ENCODE data around the gene IRF1. TPM values are rescaled to one million over a fixed set of nuclear protein-coding genes. Genes with fewer than 3 reads are reported as not detected.

The IRF1 gene
- total RNA-seq (2021; ENCODE audit: unreplicated experiment), result 30.1 TPM
- 16.5 and 26.0 TPM in 2 replicates for polyA plus RNA-seq (2012)
- percentile 78 among the genes with signal in this experiment for Bru-seq, nascent RNA
- BruChase-seq, experiment 1, labeled RNA remaining after a 6-hour chase, result percentile 64 among the genes with signal in this experiment
- percentile 76 among the genes with signal in this experiment for BruChase-seq, experiment 2, labeled RNA remaining after a 2-hour chase
- long read RNA-seq, transcript IRF1-201 (10 exons, 3,579 nt), result major isoform, 20 of 26 reads
- long read RNA-seq, partial matches to known transcripts, result 4 of 26 reads
- long read RNA-seq, other reads (novel, unspliced or antisense), result 2 of 26 reads

- no peaks in the 10 kb centered on the region for H3K27me3 ChIP-seq (ENCODE audit: insufficient read depth, low read length)
- POLR2A ChIA-PET, result interaction anchor here (0.7 to 2.1 kb wide), 19 partner anchors 7 to 121 kb away, joined by 3 to 33 read pairs (median 5); partner anchors contain the start of gene SLC22A5
- ATAC-seq (peak; percentile 92), DNase-seq (ENCODE audit: low read depth, low spot score) (peak; percentile 87)
- RAD21 ChIA-PET (ENCODE audit: low non-redundant PET in 1 of 2, low total read pairs in 2 of 2, uncharacterized antibody in 2 of 2, unreplicated experiment in 2 of 2), result interaction anchor here (0.9 to 1.8 kb wide), 3 partner anchors 11 to 103 kb away, joined by 3 to 7 read pairs (median 4); no protein-coding TSS in a partner anchor
- TSS peak; percentile 93 for BruUV-seq (replicated peaks)
- no peaks in the 10 kb centered on the region for H3K9me3 ChIP-seq (ENCODE audit: control insufficient read depth in 1 of 2, insufficient read depth in 1 of 2, low read depth in 1 of 2, low read length in 2 of 2)
- peak within 1 kb of the TSS; percentile 83 for H3K9ac ChIP-seq (ENCODE audit: low read length)
- H2AFZ ChIP-seq (ENCODE audit: low read depth, low read length, poor library complexity, severe bottlenecking), result no peak within 1 kb of the TSS
- CTCF ChIA-PET, result interaction anchor here (0.7 to 2.0 kb wide), 3 partner anchors 10 to 64 kb away, joined by 3 to 8 read pairs (median 5); no protein-coding TSS in a partner anchor
- H4K20me1 ChIP-seq (ENCODE audit: insufficient read depth), result no peaks in the 10 kb centered on the region
- H3K9me2 ChIP-seq (ENCODE audit: insufficient read depth), result no peaks in the 10 kb centered on the region
- peak within 1 kb of the TSS; percentile 96 for H3K27ac ChIP-seq (ENCODE audit: low read depth, low read length)
- H3K4me2 ChIP-seq (ENCODE audit: low read length), result peak within 1 kb of the TSS; percentile 97
- peaks cover 21 to 38% of the 10 kb centered on the region in 2 experiments for H3K4me1 ChIP-seq (ENCODE audit: control insufficient read depth in 1 of 2, insufficient read depth in 2 of 2, low read length in 2 of 2)
- peaks cover 26% of the 10 kb centered on the region for H3K79me2 ChIP-seq (ENCODE audit: insufficient read depth, low read length)
- intact Hi-C loops (cut with micrococcal nuclease), result loop anchor here (10.0 kb wide), 1 partner anchor 196 kb away; the partner anchor contains the start of gene SLC22A4
- H3K4me3 ChIP-seq (replicated peaks in 1 of 2; ENCODE audit: low read depth in 1 of 2, low read length in 2 of 2), result peak within 1 kb of the TSS; percentile 80 to 88
- H3K36me3 ChIP-seq (ENCODE audit: control insufficient read depth in 1 of 2, insufficient read depth in 2 of 2, low read length in 2 of 2), result peaks cover 11 to 17% of the 10 kb centered on the region in 2 experiments; a peak in 3 of 4 replicates
- TF ChIP-seq ZFX (IDR thresholded peaks at IDR 0.05) (peak; percentile 55; the same call in 1 of the 2 replicates), ELF1 (IDR thresholded peaks at IDR 0.05; ENCODE audit: borderline replicate concordance, low read depth) (no peak), RAD21 (IDR thresholded peaks at IDR 0.05; ENCODE audit: low read depth) (no peak), POLR2A (IDR thresholded peaks at IDR 0.05; ENCODE audit: borderline replicate concordance, extremely low read depth, insufficient read depth, insufficient read length) (peak; percentile 91), EZH2 (IDR thresholded peaks at IDR 0.05) (no peak), SIN3A (IDR thresholded peaks at IDR 0.05; ENCODE audit: low read depth) (no peak), MAX (IDR thresholded peaks at IDR 0.05) (no peak), YY1 (IDR thresholded peaks at IDR 0.05; ENCODE audit: extremely low read depth, insufficient replicate concordance, low read depth, low read length) (no peak), SP1 (IDR thresholded peaks at IDR 0.05; ENCODE audit: low read depth) (no peak), POLR2AphosphoS5 (IDR thresholded peaks at IDR 0.05; ENCODE audit: low read depth, low read length) (peak; percentile 98), CEBPB (IDR thresholded peaks at IDR 0.05; ENCODE audit: low read depth) (no peak), ZBTB33 (IDR thresholded peaks at IDR 0.05; ENCODE audit: extremely low read depth, insufficient replicate concordance, low read length) (no peak), EZH2phosphoT487 (IDR thresholded peaks at IDR 0.05; ENCODE audit: borderline replicate concordance) (no peak), REST (IDR thresholded peaks at IDR 0.05; ENCODE audit: low read depth) (no peak), JUND (IDR thresholded peaks at IDR 0.05) (no peak), FOSL1 (IDR thresholded peaks at IDR 0.05; ENCODE audit: low read depth) (no peak), TCF7L2 (IDR thresholded peaks at IDR 0.05; ENCODE audit: borderline replicate concordance, extremely low read depth, insufficient read depth, insufficient read length) (peak; percentile 23), SRF (IDR thresholded peaks at IDR 0.05; ENCODE audit: low read depth) (no peak), EGR1 (IDR thresholded peaks at IDR 0.05; ENCODE audit: low read depth) (no peak)
Observed at GRCh38 chr5:132490484-132491367, at the start of gene IRF1. Gene IRF1 (minus strand): TSS chr5:132490773. CDS start chr5:132489478, 1,295 bp downstream.

Measured in HCT116 (cell line).